GM18951 (cell line): Measurements from ENCODE around the gene ANO2.

Experiments used
- POLR2A ChIP-seq: IDR thresholded peaks from 4 replicates; pipeline ENCODE4 v1.6.1; 2011; ENCODE audit warnings: mild to moderate bottlenecking; ENCODE audit not compliant: insufficient read length, insufficient read depth; ENCODE audit errors: extremely low read depth
- in situ Hi-C: fragments of 300-500 bp; cut with MboI; formaldehyde crosslinking; loops from one replicate; pipeline ENCODE4 v1.12.0; 2022; ENCODE audit warnings: low sequenced_read_pairs, mixed read lengths, inconsistent platforms; ENCODE audit not compliant: unreplicated experiment

ANO2 gene

GRCh38 chr12:5585178-5585577 is 359.9 kb downstream of the ANO2 start:
- TF ChIP-seq POLR2A = no peak
- in situ Hi-C loops = no loop called here

- TF ChIP-seq POLR2A = no peak
- in situ Hi-C loops = no loop called here
Measured at GRCh38 chr12:5584412-5585175, 360.5 kb downstream of the ANO2 start.

- in situ Hi-C loops = no loop called here
- no peak for TF ChIP-seq POLR2A
Measured at GRCh38 chr12:5582541-5582940, 362.5 kb downstream of the ANO2 start.

- in situ Hi-C loops = no loop called here
- no peak for TF ChIP-seq POLR2A
Measured at GRCh38 chr12:5582018-5582417, 363.0 kb downstream of the ANO2 start.

- TF ChIP-seq POLR2A = no peak
- in situ Hi-C loops = no loop called here
Measured at GRCh38 chr12:5581616-5582015, 363.4 kb downstream of the ANO2 start.

GRCh38 chr12:5581019-5581418 is 364.0 kb downstream of the ANO2 start:
- in situ Hi-C loops = no loop called here
- no peak for TF ChIP-seq POLR2A

GRCh38 chr12:5578775-5579174 is 366.3 kb downstream of the ANO2 start:
- in situ Hi-C loops = no loop called here

GRCh38 chr12:5577741-5578140 is 367.3 kb downstream of the ANO2 start:
- in situ Hi-C loops = no loop called here
- TF ChIP-seq POLR2A = no peak

More at GRCh38 chr12:5578775-5579174, 366.3 kb downstream of the ANO2 start:
- no peak for TF ChIP-seq POLR2A

- in situ Hi-C loops = no loop called here
- TF ChIP-seq POLR2A = no peak
Measured at GRCh38 chr12:5577211-5577612, 367.8 kb downstream of the ANO2 start.

- no peak for TF ChIP-seq POLR2A
- in situ Hi-C loops = no loop called here
Measured at GRCh38 chr12:5575987-5576386, 369.1 kb downstream of the ANO2 start.

- no peak for TF ChIP-seq POLR2A
- in situ Hi-C loops = no loop called here
Measured at GRCh38 chr12:5575232-5575631, 369.8 kb downstream of the ANO2 start.

- in situ Hi-C loops = no loop called here
- TF ChIP-seq POLR2A = no peak
Measured at GRCh38 chr12:5573390-5573789, 371.7 kb downstream of the ANO2 start.

GRCh38 chr12:5571115-5571514 is 373.9 kb downstream of the ANO2 start:
- TF ChIP-seq POLR2A = no peak
- in situ Hi-C loops = no loop called here

- TF ChIP-seq POLR2A = no peak
- in situ Hi-C loops = no loop called here
Measured at GRCh38 chr12:5570416-5570815, 374.6 kb downstream of the ANO2 start.
